HepG2 (cell line): ENCODE data around the gene MBTD1. TPM values are rescaled to one million over a fixed set of nuclear protein-coding genes. Genes with fewer than 3 reads are reported as not detected.

Source experiments
- AGO2 ChIP-seq: fragments of 200-400 bp; formaldehyde crosslinking; optimal IDR thresholded peaks from 2 replicates; pipeline ENCODE3; 2017; ENCODE audit warnings: mild to moderate bottlenecking, low read depth, low read length, moderate library complexity
- FOSL2 ChIP-seq: sonication (generic); formaldehyde crosslinking; IDR thresholded peaks from 2 replicates; pipeline ENCODE4 v1.4.0; 2020; ENCODE audit warnings: missing genetic modification reagents
- HOXA7 ChIP-seq: sonication (generic); formaldehyde crosslinking; IDR thresholded peaks from 2 replicates; pipeline ENCODE4 v1.8.1; 2022; ENCODE audit warnings: mild to moderate bottlenecking, missing genetic modification reagents, moderate library complexity
- MYNN ChIP-seq: sonication (generic); formaldehyde crosslinking; IDR thresholded peaks from 2 replicates; pipeline ENCODE4 v1.4.0; 2020; ENCODE audit warnings: mild to moderate bottlenecking, low read depth, missing genetic modification reagents
- NCOA2 ChIP-seq: sonication (generic); formaldehyde crosslinking; IDR thresholded peaks from 2 replicates; pipeline ENCODE4 v1.8.0; 2022; ENCODE audit warnings: inconsistent platforms
- SAFB2 ChIP-seq: sonication (generic); formaldehyde crosslinking; IDR thresholded peaks from 2 replicates; pipeline ENCODE4 v1.5.1; 2020; ENCODE audit warnings: missing genetic modification reagents, low read depth, mild to moderate bottlenecking, borderline replicate concordance
- SRF ChIP-seq: IDR thresholded peaks from 2 replicates; pipeline ENCODE4 v1.6.1; 2011; ENCODE audit warnings: mild to moderate bottlenecking, low read depth, low read length, moderate library complexity
- SRSF9 ChIP-seq: fragments of 200-400 bp; formaldehyde crosslinking; IDR thresholded peaks from 2 replicates; pipeline ENCODE4 v1.6.1; 2018; ENCODE audit warnings: borderline replicate concordance, mild to moderate bottlenecking, low read depth, low read length; ENCODE audit not compliant: insufficient read depth, poor library complexity, severe bottlenecking
- TCF7 ChIP-seq: sonication (generic); IDR thresholded peaks from 2 replicates; pipeline ENCODE4 v1.6.1; 2016; ENCODE audit warnings: antibody characterized with exemption, low read depth
- TMF1 ChIP-seq: sonication (generic); formaldehyde crosslinking; IDR thresholded peaks from 2 replicates; pipeline ENCODE4 v1.8.1; 2022; ENCODE audit warnings: low read depth, missing genetic modification reagents
- WIZ ChIP-seq: sonication (generic); formaldehyde crosslinking; IDR thresholded peaks from 2 replicates; pipeline ENCODE4 v1.5.1; 2020; ENCODE audit warnings: mild to moderate bottlenecking, missing genetic modification reagents
- ZNF143 ChIP-seq: sonication (generic); formaldehyde crosslinking; IDR thresholded peaks from 2 replicates; pipeline ENCODE4 v1.4.0; 2020; ENCODE audit warnings: missing genetic modification reagents
- ZNF75D ChIP-seq: sonication (generic); formaldehyde crosslinking; IDR thresholded peaks from 2 replicates; pipeline ENCODE4 v1.8.1; 2023; ENCODE audit warnings: missing genetic modification reagents, mild to moderate bottlenecking, borderline replicate concordance
- polyA plus RNA-seq, 8 experiments: library from polyadenylated mRNA; depleted of rRNA in 3 of 8; stranded (reverse) in 7 of 8; unstranded in 1 of 8; fragments of >200 nt; fragmentation: Illumina TruSeq in 4 of 8; extraction: Trizol in 4 of 8; gene quantifications; 2 replicates each; pipeline versions ENCODE4 v1.2.1 to v1.2.3, GENCODE V29; 2011 to 2016; ENCODE audit warnings: low read depth in 4 of 8, missing spikeins in 1 of 8, mixed read lengths in 1 of 8; ENCODE audit not compliant: insufficient read depth in 1 of 8
- total RNA-seq, 5 experiments: library from RNA; depleted of rRNA; stranded (reverse); fragments of >200 nt; fragmentation: Illumina TruSeq; extraction: Trizol; gene quantifications; 2 replicates each; pipeline ENCODE4 v1.2.3, GENCODE V29; 2016; ENCODE audit warnings: low read depth in 1 of 5
- TF ChIP-seq, protein P1 (sequence below): sonication (generic); formaldehyde crosslinking; IDR thresholded peaks from 2 replicates; pipeline ENCODE4 v1.5.0; 2020; ENCODE audit warnings: mild to moderate bottlenecking, missing genetic modification reagents, borderline replicate concordance
- TF ChIP-seq, protein P2 (sequence below): IDR thresholded peaks from 2 replicates; pipeline ENCODE4 v1.6.1; 2016
- TF ChIP-seq, protein P3 (sequence below): sonication (generic); formaldehyde crosslinking; IDR thresholded peaks from 2 replicates; pipeline ENCODE4 v1.5.1; 2020; ENCODE audit warnings: missing genetic modification reagents, mild to moderate bottlenecking, borderline replicate concordance
- TF ChIP-seq, protein P4 (sequence below): IDR thresholded peaks from 2 replicates; pipeline ENCODE4 v1.6.1; 2012; ENCODE audit warnings: inconsistent platforms

Gene MBTD1
- total and polyA plus RNA-seq, 2 of the 13 experiments (the other 11 are each of a cell fraction or from before 2014, with no cell fraction given), result 20.9 TPM

DNA sequence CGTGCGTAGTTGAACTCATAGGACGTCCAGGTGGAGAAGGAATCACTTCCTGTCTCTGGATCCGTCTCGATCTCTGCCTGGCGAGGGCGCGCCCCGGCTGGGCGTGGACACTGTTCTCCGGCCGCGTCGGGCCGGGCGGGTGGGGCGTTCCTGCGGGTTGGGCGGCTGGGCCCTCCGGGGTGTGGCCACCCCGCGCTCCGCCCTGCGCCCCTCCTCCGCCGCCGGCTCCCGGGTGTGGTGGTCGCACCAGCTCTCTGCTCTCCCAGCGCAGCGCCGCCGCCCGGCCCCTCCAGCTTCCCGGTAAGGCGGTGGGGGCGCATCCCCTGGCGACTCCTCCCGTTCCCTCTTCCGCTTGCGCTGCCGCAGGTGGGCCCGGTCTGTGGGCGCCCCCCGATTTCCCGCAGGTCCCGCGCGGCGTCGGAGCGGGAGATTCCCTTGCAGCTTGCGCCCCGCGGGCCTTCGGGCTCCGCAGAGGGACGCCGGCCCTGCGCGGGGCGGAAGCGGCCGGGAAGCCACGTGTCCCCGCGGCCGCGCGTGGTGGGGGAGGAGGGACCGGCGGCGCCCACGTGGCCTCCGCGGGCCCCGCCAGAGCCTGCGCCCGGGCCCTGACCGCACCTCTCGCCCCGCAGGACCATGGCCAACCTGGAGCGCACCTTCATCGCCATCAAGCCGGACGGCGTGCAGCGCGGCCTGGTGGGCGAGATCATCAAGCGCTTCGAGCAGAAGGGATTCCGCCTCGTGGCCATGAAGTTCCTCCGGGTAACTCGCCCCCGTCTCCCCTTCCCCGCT is 93.5 kb downstream of the MBTD1 start, which contains the start of gene NME2 (continued):
- TF ChIP-seq, protein P1, sequence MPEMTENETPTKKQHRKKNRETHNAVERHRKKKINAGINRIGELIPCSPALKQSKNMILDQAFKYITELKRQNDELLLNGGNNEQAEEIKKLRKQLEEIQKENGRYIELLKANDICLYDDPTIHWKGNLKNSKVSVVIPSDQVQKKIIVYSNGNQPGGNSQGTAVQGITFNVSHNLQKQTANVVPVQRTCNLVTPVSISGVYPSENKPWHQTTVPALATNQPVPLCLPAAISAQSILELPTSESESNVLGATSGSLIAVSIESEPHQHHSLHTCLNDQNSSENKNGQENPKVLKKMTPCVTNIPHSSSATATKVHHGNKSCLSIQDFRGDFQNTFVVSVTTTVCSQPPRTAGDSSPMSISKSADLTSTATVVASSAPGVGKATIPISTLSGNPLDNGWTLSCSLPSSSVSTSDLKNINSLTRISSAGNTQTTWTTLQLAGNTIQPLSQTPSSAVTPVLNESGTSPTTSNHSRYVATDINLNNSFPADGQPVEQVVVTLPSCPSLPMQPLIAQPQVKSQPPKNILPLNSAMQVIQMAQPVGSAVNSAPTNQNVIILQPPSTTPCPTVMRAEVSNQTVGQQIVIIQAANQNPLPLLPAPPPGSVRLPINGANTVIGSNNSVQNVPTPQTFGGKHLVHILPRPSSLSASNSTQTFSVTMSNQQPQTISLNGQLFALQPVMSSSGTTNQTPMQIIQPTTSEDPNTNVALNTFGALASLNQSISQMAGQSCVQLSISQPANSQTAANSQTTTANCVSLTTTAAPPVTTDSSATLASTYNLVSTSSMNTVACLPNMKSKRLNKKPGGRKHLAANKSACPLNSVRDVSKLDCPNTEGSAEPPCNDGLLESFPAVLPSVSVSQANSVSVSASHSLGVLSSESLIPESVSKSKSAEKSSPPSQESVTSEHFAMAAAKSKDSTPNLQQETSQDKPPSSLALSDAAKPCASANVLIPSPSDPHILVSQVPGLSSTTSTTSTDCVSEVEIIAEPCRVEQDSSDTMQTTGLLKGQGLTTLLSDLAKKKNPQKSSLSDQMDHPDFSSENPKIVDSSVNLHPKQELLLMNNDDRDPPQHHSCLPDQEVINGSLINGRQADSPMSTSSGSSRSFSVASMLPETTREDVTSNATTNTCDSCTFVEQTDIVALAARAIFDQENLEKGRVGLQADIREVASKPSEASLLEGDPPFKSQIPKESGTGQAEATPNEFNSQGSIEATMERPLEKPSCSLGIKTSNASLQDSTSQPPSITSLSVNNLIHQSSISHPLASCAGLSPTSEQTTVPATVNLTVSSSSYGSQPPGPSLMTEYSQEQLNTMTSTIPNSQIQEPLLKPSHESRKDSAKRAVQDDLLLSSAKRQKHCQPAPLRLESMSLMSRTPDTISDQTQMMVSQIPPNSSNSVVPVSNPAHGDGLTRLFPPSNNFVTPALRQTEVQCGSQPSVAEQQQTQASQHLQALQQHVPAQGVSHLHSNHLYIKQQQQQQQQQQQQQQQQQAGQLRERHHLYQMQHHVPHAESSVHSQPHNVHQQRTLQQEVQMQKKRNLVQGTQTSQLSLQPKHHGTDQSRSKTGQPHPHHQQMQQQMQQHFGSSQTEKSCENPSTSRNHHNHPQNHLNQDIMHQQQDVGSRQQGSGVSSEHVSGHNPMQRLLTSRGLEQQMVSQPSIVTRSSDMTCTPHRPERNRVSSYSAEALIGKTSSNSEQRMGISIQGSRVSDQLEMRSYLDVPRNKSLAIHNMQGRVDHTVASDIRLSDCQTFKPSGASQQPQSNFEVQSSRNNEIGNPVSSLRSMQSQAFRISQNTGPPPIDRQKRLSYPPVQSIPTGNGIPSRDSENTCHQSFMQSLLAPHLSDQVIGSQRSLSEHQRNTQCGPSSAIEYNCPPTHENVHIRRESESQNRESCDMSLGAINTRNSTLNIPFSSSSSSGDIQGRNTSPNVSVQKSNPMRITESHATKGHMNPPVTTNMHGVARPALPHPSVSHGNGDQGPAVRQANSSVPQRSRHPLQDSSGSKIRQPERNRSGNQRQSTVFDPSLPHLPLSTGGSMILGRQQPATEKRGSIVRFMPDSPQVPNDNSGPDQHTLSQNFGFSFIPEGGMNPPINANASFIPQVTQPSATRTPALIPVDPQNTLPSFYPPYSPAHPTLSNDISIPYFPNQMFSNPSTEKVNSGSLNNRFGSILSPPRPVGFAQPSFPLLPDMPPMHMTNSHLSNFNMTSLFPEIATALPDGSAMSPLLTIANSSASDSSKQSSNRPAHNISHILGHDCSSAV (CRISPR knock-in tag), result no peak
- TF ChIP-seq SRF (no peak), FOSL2 (peak; percentile 12; the same call in 1 of the 2 replicates), ZNF143 (CRISPR knock-in tag) (0 out of 2 replicates have a peak, but pooled peaks have one; percentile 3), HOXA7 (CRISPR knock-in tag) (no peak), AGO2 (peak; percentile 95), ZNF75D (no peak; the same call in 1 of the 2 replicates), MYNN (CRISPR knock-in tag) (peak; percentile 75; the same call in 1 of the 2 replicates), SAFB2 (CRISPR knock-in tag) (no peak; the same call in 1 of the 2 replicates), TCF7 (no peak), WIZ (CRISPR knock-in tag) (peak; percentile 84; the same call in 1 of the 2 replicates), NCOA2 (CRISPR knock-in tag) (0 out of 2 replicates have a peak, but pooled peaks have one; percentile 5), TMF1 (peak; percentile 88), SRSF9 (no peak)
- TF ChIP-seq, protein P2, sequence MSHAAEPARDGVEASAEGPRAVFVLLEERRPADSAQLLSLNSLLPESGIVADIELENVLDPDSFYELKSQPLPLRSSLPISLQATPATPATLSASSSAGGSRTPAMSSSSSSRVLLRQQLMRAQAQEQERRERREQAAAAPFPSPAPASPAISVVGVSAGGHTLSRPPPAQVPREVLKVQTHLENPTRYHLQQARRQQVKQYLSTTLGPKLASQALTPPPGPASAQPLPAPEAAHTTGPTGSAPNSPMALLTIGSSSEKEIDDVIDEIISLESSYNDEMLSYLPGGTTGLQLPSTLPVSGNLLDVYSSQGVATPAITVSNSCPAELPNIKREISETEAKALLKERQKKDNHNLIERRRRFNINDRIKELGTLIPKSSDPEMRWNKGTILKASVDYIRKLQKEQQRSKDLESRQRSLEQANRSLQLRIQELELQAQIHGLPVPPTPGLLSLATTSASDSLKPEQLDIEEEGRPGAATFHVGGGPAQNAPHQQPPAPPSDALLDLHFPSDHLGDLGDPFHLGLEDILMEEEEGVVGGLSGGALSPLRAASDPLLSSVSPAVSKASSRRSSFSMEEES (CRISPR knock-in tag), result no peak; the same call in 1 of the 2 replicates
- TF ChIP-seq, protein P3, sequence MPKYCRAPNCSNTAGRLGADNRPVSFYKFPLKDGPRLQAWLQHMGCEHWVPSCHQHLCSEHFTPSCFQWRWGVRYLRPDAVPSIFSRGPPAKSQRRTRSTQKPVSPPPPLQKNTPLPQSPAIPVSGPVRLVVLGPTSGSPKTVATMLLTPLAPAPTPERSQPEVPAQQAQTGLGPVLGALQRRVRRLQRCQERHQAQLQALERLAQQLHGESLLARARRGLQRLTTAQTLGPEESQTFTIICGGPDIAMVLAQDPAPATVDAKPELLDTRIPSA (CRISPR knock-in tag), result no peak
- TF ChIP-seq, protein P4, sequence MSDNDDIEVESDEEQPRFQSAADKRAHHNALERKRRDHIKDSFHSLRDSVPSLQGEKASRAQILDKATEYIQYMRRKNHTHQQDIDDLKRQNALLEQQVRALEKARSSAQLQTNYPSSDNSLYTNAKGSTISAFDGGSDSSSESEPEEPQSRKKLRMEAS, result peak; percentile 96
